GM12878 (cell line): Measurements from ENCODE around the gene HAGHL. TPM values are rescaled to one million over a fixed set of nuclear protein-coding genes. Genes with fewer than 3 reads are reported as not detected.

ENCODE experiments used
- CEBPB ChIP-seq, 2 experiments: fragments of 150-350 bp in 1 of 2; IDR thresholded peaks; 2 replicates each; pipeline ENCODE4 v1.6.1; 2012 to 2014; ENCODE audit warnings: low read depth in 2 of 2, low read length in 2 of 2, borderline replicate concordance in 1 of 2, inconsistent platforms in 1 of 2
- E4F1 ChIP-seq: fragments of 450-650 bp; IDR thresholded peaks from 2 replicates; pipeline ENCODE4 v1.6.1; 2018; ENCODE audit warnings: borderline replicate concordance, mild to moderate bottlenecking; ENCODE audit not compliant: partially characterized antibody
- HSF1 ChIP-seq: fragments of 150-350 bp; IDR thresholded peaks from 2 replicates; pipeline ENCODE4 v1.6.1; 2014; ENCODE audit warnings: mild to moderate bottlenecking, low read depth, low read length
- SRF ChIP-seq, 2 experiments: IDR thresholded peaks; 2 replicates each; pipeline ENCODE4 v1.6.1; 2011; ENCODE audit warnings: low read depth in 2 of 2, low read length in 2 of 2, mild to moderate bottlenecking in 1 of 2, moderate library complexity in 1 of 2
- ZZZ3 ChIP-seq: IDR thresholded peaks from 2 replicates; pipeline ENCODE4 v1.6.1; 2011; ENCODE audit warnings: low read depth; ENCODE audit not compliant: control insufficient read depth, insufficient read length
- polyA plus RNA-seq, 11 experiments: library from polyadenylated mRNA; depleted of rRNA in 4 of 11; unstranded in 6 of 11; stranded (reverse) in 5 of 11; fragments of >200 nt; fragmentation: Nextera tagmentation in 4 of 11; fragmentation: Illumina TruSeq in 1 of 11; extraction: Ambion mirVana in 4 of 11; extraction: Trizol in 1 of 11; gene quantifications; 1 replicate in 1 of 11; 2 replicates in 10 of 11; pipeline versions ENCODE4 v1.2.1 to v1.2.3, GENCODE V29; 2011 to 2016; ENCODE audit warnings: inconsistent platforms in 2 of 11, missing spikeins in 2 of 11, low read depth in 1 of 11
- total RNA-seq, 4 experiments: library from RNA; depleted of rRNA in 3 of 4; stranded (reverse); fragments of >200 nt in 3 of 4; fragmentation: Illumina TruSeq in 1 of 4; extraction: Trizol in 1 of 4; gene quantifications; 2 replicates each; pipeline versions ENCODE4 v1.2.1 to v1.2.3, GENCODE V29; 2013 to 2021

HAGHL gene
- total and polyA plus RNA-seq, 10 of the 15 experiments (the other 5 are each of a cell fraction or from before 2014, with no cell fraction given): 0.23 to 44.6 (median 16.4) TPM

- peak; percentile 77 for TF ChIP-seq E4F1
- TF ChIP-seq HSF1: no peak
- TF ChIP-seq CEBPB (IDR thresholded peaks at IDR 0.05; ENCODE audit: borderline replicate concordance in 1 of 2, low read depth in 2 of 2, low read length in 2 of 2): no peak
- TF ChIP-seq SRF (IDR thresholded peaks at IDR 0.05; ENCODE audit: low read depth in 2 of 2, low read length in 2 of 2): peak; percentile 84 to 89
- TF ChIP-seq ZZZ3: no peak
Observed at GRCh38 chr16:684071-684794, 42.7 kb upstream of the HAGHL start, which contains the start of gene JMJD8 (continued).
